GM10248 (cell line): ENCODE measurements around the gene MYO1H.

Source experiments
- CTCF ChIA-PET: fragments of 300-600 bp; sonication (Branson Sonifier 250); formaldehyde crosslinking; extraction: SDS; loops from one replicate; lab custom pipeline; 2021; ENCODE audit warnings: antibody characterized with exemption; lab: Yijun Ruan, JAX
- POLR2A ChIA-PET: fragments of 350-650 bp; sonication (Branson Sonifier 250); formaldehyde crosslinking; extraction: SDS; loops from one replicate; lab custom pipeline; 2020; ENCODE audit warnings: antibody characterized with exemption; lab: Yijun Ruan, JAX
- DNase-seq: peaks from one replicate; pipeline ENCODE4 v3.0.0; 2012; ENCODE audit errors: extremely low spot score
- TF ChIP-seq, protein P1 (sequence below): IDR thresholded peaks from 2 replicates; pipeline ENCODE4 v1.5.1; 2012; ENCODE audit warnings: mild to moderate bottlenecking, low read depth; ENCODE audit errors: extremely low read depth, missing control alignments, control extremely low read depth

Gene MYO1H

DNA sequence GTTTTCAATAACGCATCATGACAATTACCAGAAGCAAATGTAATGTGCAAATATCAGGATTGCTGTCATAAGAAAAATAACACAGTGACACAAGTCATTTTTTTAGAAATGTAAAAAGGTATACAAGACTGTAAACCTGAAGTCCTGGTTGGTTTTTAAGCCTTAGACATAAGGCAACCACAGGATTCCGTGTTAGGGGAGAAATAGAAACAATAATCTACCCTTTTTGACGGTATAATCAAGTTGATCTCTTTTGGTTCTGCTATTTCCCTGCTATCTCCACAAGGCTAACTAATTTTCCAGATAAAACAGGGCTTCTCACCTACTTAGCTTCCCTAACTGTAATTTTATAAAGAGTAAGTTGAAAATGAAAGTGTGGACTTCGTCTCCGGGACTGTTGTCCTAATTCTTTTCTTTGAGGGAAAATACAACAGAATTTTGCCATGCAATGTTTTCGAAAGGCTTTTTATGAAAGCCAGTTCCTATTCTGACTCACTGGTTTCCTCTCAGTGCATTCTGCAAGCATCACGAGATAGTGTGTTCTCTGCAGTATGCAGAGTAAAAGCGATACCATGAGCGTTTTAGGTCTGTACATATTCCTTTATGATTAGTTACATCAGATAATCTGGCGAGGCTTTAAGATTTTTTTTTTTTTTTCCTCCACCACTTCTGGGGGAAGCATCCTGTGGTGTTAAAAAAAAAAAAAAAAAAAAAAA lies 10.6 kb downstream of the MYO1H start:
- ChIA-PET CTCF (no interaction called here), POLR2A (no interaction called here)
- DNase-seq = peak; percentile 49
- TF ChIP-seq, protein P1, sequence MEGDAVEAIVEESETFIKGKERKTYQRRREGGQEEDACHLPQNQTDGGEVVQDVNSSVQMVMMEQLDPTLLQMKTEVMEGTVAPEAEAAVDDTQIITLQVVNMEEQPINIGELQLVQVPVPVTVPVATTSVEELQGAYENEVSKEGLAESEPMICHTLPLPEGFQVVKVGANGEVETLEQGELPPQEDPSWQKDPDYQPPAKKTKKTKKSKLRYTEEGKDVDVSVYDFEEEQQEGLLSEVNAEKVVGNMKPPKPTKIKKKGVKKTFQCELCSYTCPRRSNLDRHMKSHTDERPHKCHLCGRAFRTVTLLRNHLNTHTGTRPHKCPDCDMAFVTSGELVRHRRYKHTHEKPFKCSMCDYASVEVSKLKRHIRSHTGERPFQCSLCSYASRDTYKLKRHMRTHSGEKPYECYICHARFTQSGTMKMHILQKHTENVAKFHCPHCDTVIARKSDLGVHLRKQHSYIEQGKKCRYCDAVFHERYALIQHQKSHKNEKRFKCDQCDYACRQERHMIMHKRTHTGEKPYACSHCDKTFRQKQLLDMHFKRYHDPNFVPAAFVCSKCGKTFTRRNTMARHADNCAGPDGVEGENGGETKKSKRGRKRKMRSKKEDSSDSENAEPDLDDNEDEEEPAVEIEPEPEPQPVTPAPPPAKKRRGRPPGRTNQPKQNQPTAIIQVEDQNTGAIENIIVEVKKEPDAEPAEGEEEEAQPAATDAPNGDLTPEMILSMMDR = no peak

DNA sequence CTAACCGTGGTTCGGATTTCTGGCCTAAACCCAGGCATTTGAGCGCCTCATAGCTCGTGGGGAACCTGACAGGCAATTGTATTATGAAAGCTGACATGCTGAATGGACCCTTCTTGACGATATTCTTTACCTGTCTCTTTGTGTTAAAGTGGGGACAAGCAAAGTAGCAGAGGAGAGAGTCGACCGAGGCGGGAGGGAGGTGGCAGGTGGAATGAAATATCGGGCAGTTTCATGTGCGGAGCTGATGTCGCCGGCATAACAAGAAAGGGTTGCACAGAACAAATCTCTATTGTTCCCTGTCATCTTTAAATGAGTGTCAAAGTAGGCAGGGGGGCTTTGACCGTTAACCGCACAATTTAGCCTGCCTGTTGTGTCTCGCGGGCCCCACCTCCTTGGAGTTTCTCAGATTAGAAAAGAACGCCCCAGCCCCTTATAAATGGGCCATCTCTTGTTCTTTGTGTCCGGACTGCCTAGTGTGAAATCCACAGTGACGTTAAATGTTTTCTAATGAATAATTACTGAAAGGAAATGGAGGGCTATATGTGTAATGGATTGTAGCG lies 11.5 kb downstream of the MYO1H start:
- TF ChIP-seq, protein P1 = no peak
- ChIA-PET POLR2A (no interaction called here), CTCF (no interaction called here)
- DNase-seq = no peak

DNA sequence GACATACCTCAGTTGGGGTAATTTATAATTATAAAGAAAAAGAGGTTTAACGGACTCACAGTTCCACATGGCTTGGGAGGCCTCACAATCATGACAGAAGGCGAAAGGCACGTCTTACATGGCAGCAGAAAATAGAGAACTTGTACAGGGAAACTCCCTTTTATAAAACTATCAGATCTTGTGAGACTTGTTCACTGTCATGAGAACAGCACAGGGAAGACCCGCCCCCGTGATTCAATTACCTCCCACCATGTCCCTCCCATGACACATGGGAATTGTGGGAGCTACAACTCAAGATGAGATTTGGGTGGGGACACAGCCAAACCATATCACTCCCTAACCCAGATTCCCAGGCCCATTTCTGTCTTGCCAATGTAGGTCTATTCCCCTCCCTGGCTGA lies 22.1 kb downstream of the MYO1H start:
- CTCF ChIA-PET = no interaction called here
- TF ChIP-seq, protein P1 = no peak
- no peak for DNase-seq
- POLR2A ChIA-PET = no interaction called here

DNA sequence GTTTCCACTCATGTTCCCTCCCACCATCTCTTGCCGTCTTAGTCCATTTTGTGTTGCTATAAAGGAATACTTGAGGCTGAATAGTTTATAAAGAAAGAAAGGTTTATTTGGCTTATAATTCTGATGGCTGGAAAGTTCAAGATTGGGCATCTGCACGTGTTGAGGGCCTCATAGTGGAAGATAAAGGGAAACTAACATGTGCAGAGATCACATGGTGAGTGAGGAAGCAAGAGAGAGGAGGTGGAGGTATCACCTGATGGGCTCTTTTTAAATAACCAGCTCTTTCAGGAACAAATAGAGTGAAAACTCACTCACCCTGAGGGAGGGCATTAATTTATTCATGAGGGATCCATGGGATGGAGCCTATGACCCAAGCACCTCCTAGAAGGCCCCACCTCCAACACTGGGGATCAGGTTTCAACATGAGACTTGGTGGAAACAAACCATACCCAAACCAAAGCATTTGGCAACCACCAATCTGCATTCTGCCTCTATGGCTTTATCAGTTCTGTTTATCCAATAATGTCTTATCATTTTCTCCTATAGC lies 29.5 kb downstream of the MYO1H start:
- TF ChIP-seq, protein P1 = no peak
- CTCF ChIA-PET = interaction anchor here (0.7 to 2.7 kb wide), 3 partner anchors 13 to 113 kb away, joined by 3 to 12 read pairs (median 3); no protein-coding TSS in a partner anchor

DNA sequence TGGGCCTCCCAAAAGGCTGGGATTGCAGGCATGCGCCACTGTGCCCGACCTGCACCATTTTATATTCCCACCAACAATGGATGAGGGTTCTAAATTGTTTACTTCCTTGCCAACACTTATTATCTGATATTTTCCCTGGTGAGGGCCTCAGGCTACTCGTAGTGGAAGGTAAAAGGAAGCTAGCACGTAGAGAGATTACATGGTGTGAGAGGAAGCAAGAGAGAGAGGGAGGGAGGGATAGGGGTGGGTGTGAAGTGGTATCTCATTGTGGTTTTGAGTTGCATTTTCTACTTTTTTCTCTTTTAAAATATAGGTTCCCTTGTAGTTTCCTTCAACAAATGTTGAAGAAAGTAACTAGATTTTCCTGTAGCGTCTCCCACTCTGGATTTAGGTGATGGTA lies 30.9 kb downstream of the MYO1H start:
- ChIA-PET POLR2A (no interaction called here), CTCF (interaction anchor here (0.8 to 2.7 kb wide), 4 partner anchors 9 to 44 kb away, joined by 3 to 12 read pairs (median 4); partner anchors contain the start of gene MYO1H)
- TF ChIP-seq, protein P1 = no peak
- no peak for DNase-seq

More for the DNA sequence above, 29.5 kb downstream of the MYO1H start:
- no peak for DNase-seq
- POLR2A ChIA-PET = no interaction called here

DNA sequence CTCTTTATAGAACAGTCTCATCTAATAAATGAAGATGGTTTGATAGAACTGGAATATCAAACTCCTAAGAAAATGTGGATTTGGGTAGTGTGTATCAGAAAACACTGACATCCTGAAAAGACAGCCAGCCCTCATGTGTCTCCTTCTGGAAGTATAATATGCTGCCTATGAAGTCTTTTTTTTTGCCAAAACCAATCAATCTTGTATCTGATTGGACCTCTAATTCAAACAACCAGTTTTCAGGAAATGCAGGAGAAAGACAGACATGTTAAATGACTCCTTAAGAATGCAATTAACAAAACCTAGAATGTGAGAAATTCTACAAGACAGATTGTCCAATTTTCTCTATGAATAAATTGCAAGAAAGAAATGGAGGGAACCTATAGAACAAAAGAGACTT lies 34.3 kb downstream of the MYO1H start:
- ChIA-PET POLR2A (no interaction called here), CTCF (interaction anchor here (1.6 to 2.2 kb wide), 2 partner anchors 9 to 13 kb away, joined by 5 to 15 read pairs; no protein-coding TSS in a partner anchor)
- TF ChIP-seq, protein P1 = no peak
- DNase-seq = no peak
